ENCODE measurements around the gene EXTL1.

The EXTL1 gene

GRCh38 chr1:26070296-26070962 is 48.9 kb downstream of the EXTL1 start:
- intact Hi-C loops (cut with micrococcal nuclease), result no loop called here
- H3K27ac Mint-ChIP-seq, result no peak overlapping the region
- no peaks in the 10 kb centered on the region for H3K36me3 Mint-ChIP-seq (ENCODE audit: low read depth)
- H3K9me3 Mint-ChIP-seq, result no peaks in the 10 kb centered on the region
- H3K4me1 Mint-ChIP-seq (ENCODE audit: low read depth), result no peaks in the 10 kb centered on the region
- H3K27me3 Mint-ChIP-seq, result peaks cover 47% of the 10 kb centered on the region
- H3K4me3 Mint-ChIP-seq, result no peak overlapping the region

- Mint-ChIP-seq H3K4me3 (no peak overlapping the region), H3K4me1 (ENCODE audit: low read depth) (no peaks in the 10 kb centered on the region), H3K27me3 (peaks cover 47% of the 10 kb centered on the region), H3K9me3 (no peaks in the 10 kb centered on the region), H3K27ac (no peak overlapping the region), H3K36me3 (ENCODE audit: low read depth) (no peaks in the 10 kb centered on the region)
- intact Hi-C loops (cut with micrococcal nuclease), result no loop called here
These were observed 49.4 kb downstream of the EXTL1 start for GRCh38 chr1:26070963-26071342.

DNA sequence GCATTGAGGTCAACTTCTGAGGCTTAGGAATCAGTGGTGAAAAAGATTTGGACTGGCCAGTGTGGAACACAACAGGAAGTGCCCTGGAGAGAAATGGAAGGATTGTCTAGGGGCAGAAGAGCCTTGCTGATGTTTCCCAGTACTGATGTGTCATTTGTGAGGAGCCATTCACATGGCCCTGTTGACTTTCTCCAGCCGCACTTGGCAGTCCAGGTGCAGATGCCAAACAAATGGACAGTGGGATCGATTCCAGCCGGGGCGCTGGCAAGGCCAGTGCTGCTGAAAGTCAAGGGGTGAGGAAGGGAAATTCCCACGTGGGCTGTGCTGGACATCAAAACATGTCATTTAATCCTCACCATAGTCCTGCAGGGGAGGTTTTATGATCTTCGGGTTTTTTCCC is 50.7 kb downstream of the EXTL1 start:
- no peak overlapping the region for H3K4me3 Mint-ChIP-seq
- no peak overlapping the region for H3K27ac Mint-ChIP-seq
- no peaks in the 10 kb centered on the region for H3K4me1 Mint-ChIP-seq (ENCODE audit: low read depth)
- H3K27me3 Mint-ChIP-seq, result peaks cover 43% of the 10 kb centered on the region
- no peaks in the 10 kb centered on the region for H3K36me3 Mint-ChIP-seq (ENCODE audit: low read depth)
- intact Hi-C loops (cut with micrococcal nuclease), result no loop called here
- H3K9me3 Mint-ChIP-seq, result no peaks in the 10 kb centered on the region

GRCh38 chr1:26075421-26076144 is 54.0 kb downstream of the EXTL1 start:
- H3K36me3 Mint-ChIP-seq (ENCODE audit: low read depth), result no peaks in the 10 kb centered on the region
- H3K4me1 Mint-ChIP-seq (ENCODE audit: low read depth), result no peaks in the 10 kb centered on the region
- H3K27ac Mint-ChIP-seq, result no peak overlapping the region
- intact Hi-C loops (cut with micrococcal nuclease), result no loop called here
- peaks cover 31% of the 10 kb centered on the region for H3K27me3 Mint-ChIP-seq
- no peak overlapping the region for H3K4me3 Mint-ChIP-seq
- H3K9me3 Mint-ChIP-seq, result no peaks in the 10 kb centered on the region

- Mint-ChIP-seq H3K27me3 (peaks cover 26% of the 10 kb centered on the region), H3K27ac (no peak overlapping the region), H3K4me3 (no peak overlapping the region), H3K9me3 (no peaks in the 10 kb centered on the region), H3K4me1 (ENCODE audit: low read depth) (no peaks in the 10 kb centered on the region), H3K36me3 (ENCODE audit: low read depth) (no peaks in the 10 kb centered on the region)
- intact Hi-C loops (cut with micrococcal nuclease), result no loop called here
These were observed 55.9 kb downstream of the EXTL1 start for GRCh38 chr1:26077524-26077923.

- Mint-ChIP-seq H3K27me3 (peaks cover 28% of the 10 kb centered on the region), H3K27ac (no peak overlapping the region), H3K4me3 (no peak overlapping the region), H3K9me3 (no peaks in the 10 kb centered on the region), H3K4me1 (ENCODE audit: low read depth) (no peaks in the 10 kb centered on the region), H3K36me3 (ENCODE audit: low read depth) (no peaks in the 10 kb centered on the region)
- intact Hi-C loops (cut with micrococcal nuclease), result no loop called here
These were observed 57.0 kb downstream of the EXTL1 start for GRCh38 chr1:26078286-26079177.

- Mint-ChIP-seq H3K4me3 (no peak overlapping the region), H3K9me3 (no peaks in the 10 kb centered on the region), H3K27ac (no peak overlapping the region), H3K4me1 (ENCODE audit: low read depth) (no peaks in the 10 kb centered on the region), H3K36me3 (ENCODE audit: low read depth) (no peaks in the 10 kb centered on the region), H3K27me3 (peaks cover 27% of the 10 kb centered on the region)
- intact Hi-C loops (cut with micrococcal nuclease), result no loop called here
These were observed 57.6 kb downstream of the EXTL1 start for GRCh38 chr1:26079178-26079563.

- no peak overlapping the region for H3K27ac Mint-ChIP-seq
- H3K36me3 Mint-ChIP-seq (ENCODE audit: low read depth), result no peaks in the 10 kb centered on the region
- no peaks in the 10 kb centered on the region for H3K4me1 Mint-ChIP-seq (ENCODE audit: low read depth)
- no peak overlapping the region for H3K4me3 Mint-ChIP-seq
- H3K9me3 Mint-ChIP-seq, result no peaks in the 10 kb centered on the region
- H3K27me3 Mint-ChIP-seq, result peaks cover 31% of the 10 kb centered on the region
- intact Hi-C loops (cut with micrococcal nuclease), result no loop called here
These were observed 58.6 kb downstream of the EXTL1 start for GRCh38 chr1:26079960-26080814.

DNA sequence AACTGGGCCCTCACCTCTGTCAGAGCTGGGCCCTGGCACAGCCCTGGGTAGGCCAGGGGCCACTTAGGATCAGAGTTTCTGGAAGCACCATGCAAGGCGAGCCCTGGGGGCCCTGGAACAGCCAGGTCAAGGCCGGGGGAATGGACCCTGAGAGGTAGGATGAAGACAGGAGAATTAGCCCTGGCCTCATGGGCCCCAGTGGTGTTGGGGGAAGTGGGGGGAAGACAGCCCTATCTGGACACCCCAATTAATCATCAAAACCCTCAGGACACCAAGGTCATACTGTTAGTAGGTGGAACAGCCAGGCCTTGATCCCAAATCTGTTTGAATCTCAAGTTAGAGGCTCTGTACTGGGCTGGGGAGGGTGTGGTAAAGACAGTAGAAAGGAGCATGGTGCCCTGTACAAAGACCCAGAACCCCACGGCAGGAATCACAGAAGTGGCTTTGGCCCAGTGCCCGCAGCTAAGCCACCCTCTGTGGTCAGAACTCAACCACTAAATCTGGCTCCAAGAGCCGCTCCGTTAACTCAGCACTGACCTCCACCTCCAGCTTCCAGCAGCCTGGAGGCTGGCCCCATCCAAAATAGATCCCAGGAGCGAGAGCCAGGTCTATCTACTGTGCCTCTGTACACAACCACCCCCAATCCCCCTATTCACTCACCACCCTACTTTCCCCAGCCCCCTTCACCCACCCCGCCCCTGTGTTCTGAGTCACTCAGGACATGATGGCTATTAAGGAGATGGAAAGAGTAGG is 59.9 kb downstream of the EXTL1 start:
- Mint-ChIP-seq H3K27ac (no peak overlapping the region), H3K27me3 (peaks cover 30% of the 10 kb centered on the region), H3K4me3 (no peak overlapping the region), H3K36me3 (ENCODE audit: low read depth) (no peaks in the 10 kb centered on the region), H3K9me3 (no peaks in the 10 kb centered on the region), H3K4me1 (ENCODE audit: low read depth) (no peaks in the 10 kb centered on the region)
- intact Hi-C loops (cut with micrococcal nuclease), result no loop called here

DNA sequence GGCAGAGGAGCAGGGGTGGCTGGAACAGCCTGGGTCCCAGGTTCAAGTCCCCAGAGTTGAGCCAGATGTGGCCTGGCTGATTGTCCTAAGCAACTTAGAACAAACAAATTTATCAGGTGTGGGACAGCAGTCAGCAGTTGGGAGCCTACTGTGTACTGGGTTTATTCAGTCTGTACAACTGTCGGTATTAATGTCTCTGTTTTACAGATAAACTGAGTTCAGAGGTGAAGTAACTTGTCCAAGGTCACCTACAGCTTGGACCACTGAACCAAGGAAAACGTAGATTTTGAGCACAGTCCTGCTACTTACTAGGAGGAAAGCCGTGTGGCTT is 60.4 kb downstream of the EXTL1 start:
- intact Hi-C loops (cut with micrococcal nuclease), result no loop called here
- H3K4me3 Mint-ChIP-seq, result no peak overlapping the region
- H3K27me3 Mint-ChIP-seq, result peaks cover 30% of the 10 kb centered on the region
- no peaks in the 10 kb centered on the region for H3K9me3 Mint-ChIP-seq
- no peaks in the 10 kb centered on the region for H3K36me3 Mint-ChIP-seq (ENCODE audit: low read depth)
- H3K27ac Mint-ChIP-seq, result no peak overlapping the region
- H3K4me1 Mint-ChIP-seq (ENCODE audit: low read depth), result no peaks in the 10 kb centered on the region

DNA sequence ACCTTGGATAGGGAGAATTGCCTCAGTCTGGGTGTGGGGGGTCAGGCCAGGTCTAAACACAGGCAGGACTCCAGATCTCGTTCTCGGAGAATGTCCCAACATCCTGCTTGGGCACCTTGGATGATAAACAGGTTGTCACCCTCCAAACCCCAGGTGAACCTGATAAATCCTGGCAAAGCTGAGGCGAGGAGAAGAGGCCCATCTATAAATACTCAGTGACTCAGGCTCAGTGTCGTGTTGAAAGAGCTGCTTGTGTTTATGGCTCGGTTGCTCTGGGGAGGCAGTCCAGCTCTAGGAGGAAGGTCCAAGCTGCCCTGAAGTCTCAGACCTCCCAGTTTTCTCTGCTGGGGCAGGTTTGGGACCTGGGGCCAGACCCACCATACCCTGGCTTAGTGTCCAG is 61.6 kb downstream of the EXTL1 start:
- no peaks in the 10 kb centered on the region for H3K4me1 Mint-ChIP-seq (ENCODE audit: low read depth)
- peaks cover 26% of the 10 kb centered on the region for H3K27me3 Mint-ChIP-seq
- H3K4me3 Mint-ChIP-seq, result no peak overlapping the region
- H3K36me3 Mint-ChIP-seq (ENCODE audit: low read depth), result no peaks in the 10 kb centered on the region
- intact Hi-C loops (cut with micrococcal nuclease), result no loop called here
- H3K9me3 Mint-ChIP-seq, result no peaks in the 10 kb centered on the region
- no peak overlapping the region for H3K27ac Mint-ChIP-seq

DNA sequence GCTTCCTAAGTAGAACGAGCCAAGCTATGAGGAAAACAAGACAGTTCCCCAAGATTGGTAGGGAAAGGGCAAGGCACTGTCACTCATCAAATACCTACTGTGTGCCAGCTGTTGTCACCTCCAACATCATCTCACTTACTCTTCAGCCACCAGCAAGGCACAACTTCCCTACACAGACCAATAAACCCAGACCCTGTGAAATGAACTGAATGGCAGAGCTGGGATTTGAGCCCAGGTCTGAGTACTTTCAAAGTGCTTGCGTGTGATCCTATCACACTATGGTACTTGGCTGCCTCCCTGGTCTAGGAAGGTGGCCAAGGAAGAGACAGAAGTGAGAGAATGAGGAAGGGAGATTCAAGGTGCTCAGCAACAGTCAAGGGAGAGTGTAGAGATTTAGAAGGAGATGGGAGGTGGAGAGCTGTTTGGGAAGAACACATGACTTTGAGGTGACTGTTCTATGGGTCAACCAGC is 62.6 kb downstream of the EXTL1 start:
- Mint-ChIP-seq H3K27me3 (peaks cover 21% of the 10 kb centered on the region), H3K27ac (no peak overlapping the region), H3K4me3 (no peak overlapping the region), H3K4me1 (ENCODE audit: low read depth) (no peaks in the 10 kb centered on the region), H3K36me3 (ENCODE audit: low read depth) (no peaks in the 10 kb centered on the region), H3K9me3 (no peaks in the 10 kb centered on the region)
- intact Hi-C loops (cut with micrococcal nuclease), result no loop called here

DNA sequence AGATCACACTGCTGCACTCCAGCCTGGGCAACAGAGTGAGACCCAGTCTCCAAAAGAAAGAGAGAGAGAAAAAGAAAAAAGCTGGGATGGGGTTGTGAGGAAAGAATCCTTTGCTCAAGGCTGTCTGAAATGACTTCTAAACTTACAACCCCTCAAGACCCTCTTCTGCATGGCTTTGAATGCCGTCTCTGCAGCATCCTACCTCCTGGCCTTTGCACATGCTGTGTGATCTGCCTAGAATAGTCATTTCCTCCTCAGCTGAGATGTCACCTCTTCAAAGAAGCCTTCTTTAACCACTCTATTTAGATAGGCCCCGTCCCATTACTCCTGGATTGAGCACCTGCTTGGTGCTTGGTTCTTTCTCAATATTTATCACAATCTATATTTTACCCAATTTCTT is 63.3 kb downstream of the EXTL1 start:
- peaks cover 24% of the 10 kb centered on the region for H3K27me3 Mint-ChIP-seq
- H3K36me3 Mint-ChIP-seq (ENCODE audit: low read depth), result no peaks in the 10 kb centered on the region
- H3K4me3 Mint-ChIP-seq, result no peak overlapping the region
- H3K9me3 Mint-ChIP-seq, result no peaks in the 10 kb centered on the region
- intact Hi-C loops (cut with micrococcal nuclease), result no loop called here
- H3K27ac Mint-ChIP-seq, result no peak overlapping the region
- H3K4me1 Mint-ChIP-seq (ENCODE audit: low read depth), result no peaks in the 10 kb centered on the region

All from dendritic cell treated with granulocyte-macrophage colony-stimulating factor and Interleukin-4, amounts not matched to agents 40 ng/mL and 50 ng/mL, for 4 days (primary cell).